GM23338 (cell line): Measurements from ENCODE around the gene KCNIP2. TPM values are rescaled to one million over a fixed set of nuclear protein-coding genes. Genes with fewer than 3 reads are reported as not detected.
A peak's percentile ranks its signal among the peaks of the same experiment; 100 is the strongest.

Experiments
- ATAC-seq: fragments of 200-7000 bp; cut with Tn5 transposase; 3 replicates; pipeline ENCODE4 v1.9.1; 2020
- DNase-seq: peaks from one replicate; pipeline ENCODE4 v3.0.0-alpha.2; 2015; ENCODE audit warnings: low spot score
- H2AFZ ChIP-seq: fragments of 200-600 bp; sonication (generic); 2 replicates; pipeline ENCODE4 v1.8.0; 2016; ENCODE audit warnings: antibody characterized with exemption, mild to moderate bottlenecking, moderate library complexity
- H3F3A ChIP-seq: fragments of 200-600 bp; sonication (generic); replicated peaks from 2 replicates; pipeline ENCODE4 v1.8.0; 2017; ENCODE audit warnings: antibody characterized with exemption, mixed run types, low read depth
- H3K27ac ChIP-seq: fragments of 200-600 bp; sonication (generic); 2 replicates; pipeline ENCODE4 v1.6.1; 2016; ENCODE audit warnings: low read depth
- H3K27me3 ChIP-seq: fragments of 200-600 bp; sonication (generic); 2 replicates; pipeline ENCODE4 v1.8.0; 2016; ENCODE audit warnings: mild to moderate bottlenecking, mixed run types, moderate library complexity; ENCODE audit not compliant: insufficient read depth
- H3K36me3 ChIP-seq: fragments of 200-600 bp; sonication (generic); 2 replicates; pipeline ENCODE4 v1.8.0; 2016; ENCODE audit warnings: mild to moderate bottlenecking; ENCODE audit not compliant: insufficient read depth
- H3K4me1 ChIP-seq: fragments of 200-600 bp; sonication (generic); 2 replicates; pipeline ENCODE4 v1.8.0; 2016; ENCODE audit warnings: mild to moderate bottlenecking, moderate library complexity; ENCODE audit not compliant: insufficient read depth
- H3K4me2 ChIP-seq: fragments of 200-600 bp; sonication (generic); 2 replicates; pipeline ENCODE4 v1.7.1; 2017; ENCODE audit warnings: mixed run types
- H3K4me3 ChIP-seq: fragments of 200-600 bp; sonication (generic); 2 replicates; pipeline ENCODE4 v1.6.1; 2016; ENCODE audit warnings: mixed run types
- H3K79me2 ChIP-seq: fragments of 200-600 bp; sonication (generic); replicated peaks from 2 replicates; pipeline ENCODE4 v1.8.0; 2017; ENCODE audit warnings: mild to moderate bottlenecking; ENCODE audit not compliant: insufficient read depth
- H3K9me2 ChIP-seq: fragments of 200-600 bp; sonication (generic); 2 replicates; pipeline ENCODE4 v1.8.0; 2017; ENCODE audit not compliant: insufficient read depth
- H4K20me1 ChIP-seq: fragments of 200-600 bp; sonication (generic); replicated peaks from 2 replicates; pipeline ENCODE4 v1.8.0; 2017; ENCODE audit warnings: mild to moderate bottlenecking; ENCODE audit not compliant: insufficient read depth
- H3K27ac Mint-ChIP-seq: 2 replicates; pipeline ENCODE4 v1.8.0; 2020; ENCODE audit warnings: inconsistent platforms, mild to moderate bottlenecking, moderate library complexity, mixed read lengths
- H3K27me3 Mint-ChIP-seq: 3 replicates; pipeline ENCODE4 v1.8.0; 2022; ENCODE audit warnings: low read depth, mild to moderate bottlenecking, moderate library complexity, mixed read lengths, inconsistent platforms; ENCODE audit not compliant: insufficient read depth, poor library complexity
- H3K36me3 Mint-ChIP-seq: 3 replicates; pipeline ENCODE4 v1.8.0; 2021; ENCODE audit warnings: low read depth, mild to moderate bottlenecking, inconsistent platforms, moderate library complexity, mixed read lengths
- H3K4me1 Mint-ChIP-seq: 3 replicates; pipeline ENCODE4 v1.8.0; 2020; ENCODE audit warnings: mild to moderate bottlenecking, inconsistent platforms, mixed read lengths
- H3K4me3 Mint-ChIP-seq: 3 replicates; pipeline ENCODE4 v1.8.0; 2021; ENCODE audit warnings: moderate library complexity, mild to moderate bottlenecking, inconsistent platforms, mixed read lengths
- H3K9me3 Mint-ChIP-seq: 3 replicates; pipeline ENCODE4 v1.8.0; 2020; ENCODE audit warnings: moderate library complexity, mild to moderate bottlenecking, inconsistent platforms, mixed read lengths
- CREB1 ChIP-seq: fragments of 250-450 bp; sonication (Bioruptor Pico); IDR thresholded peaks from 2 replicates; pipeline ENCODE4 v1.5.0; 2020; ENCODE audit warnings: low read depth, mild to moderate bottlenecking, moderate library complexity
- EZH2 ChIP-seq: fragments of 200-600 bp; sonication (generic); IDR thresholded peaks from one replicate; pipeline ENCODE4 v1.8.0; 2017; ENCODE audit warnings: antibody characterized with exemption, mild to moderate bottlenecking, low read depth; ENCODE audit not compliant: unreplicated experiment
- EZH2phosphoT487 ChIP-seq: fragments of 200-600 bp; sonication (generic); IDR thresholded peaks from one replicate; pipeline ENCODE4 v1.8.1; 2018; ENCODE audit warnings: antibody characterized with exemption; ENCODE audit not compliant: unreplicated experiment
- JUNB ChIP-seq: IDR thresholded peaks from one replicate; pipeline ENCODE4 v1.6.1; 2016; ENCODE audit warnings: antibody characterized with exemption; ENCODE audit not compliant: unreplicated experiment
- NANOG ChIP-seq: IDR thresholded peaks from 2 replicates; pipeline ENCODE4 v1.6.1; 2016; ENCODE audit warnings: antibody characterized with exemption, borderline replicate concordance
- POLR2AphosphoS5 ChIP-seq: IDR thresholded peaks from 2 replicates; pipeline ENCODE4 v1.6.1; 2016; ENCODE audit warnings: antibody characterized with exemption, low read depth
- STAT1 ChIP-seq: IDR thresholded peaks from one replicate; pipeline ENCODE4 v1.6.1; 2016; ENCODE audit warnings: antibody characterized with exemption; ENCODE audit not compliant: unreplicated experiment
- ZNF114 ChIP-seq: fragments of 250-450 bp; sonication (Bioruptor Pico); IDR thresholded peaks from 2 replicates; pipeline ENCODE4 v1.5.0; 2020; ENCODE audit warnings: mild to moderate bottlenecking, moderate library complexity
- ZNF331 ChIP-seq: fragments of 250-450 bp; sonication (Bioruptor Pico); IDR thresholded peaks from 2 replicates; pipeline ENCODE4 v1.5.0; 2020; ENCODE audit warnings: low read depth, mild to moderate bottlenecking, moderate library complexity
- polyA plus RNA-seq: library from polyadenylated mRNA; unstranded; fragments of >200 nt; fragmentation: Nextera tagmentation; extraction: Ambion mirVana; gene quantifications from 2 replicates; pipeline ENCODE4 v1.2.1, GENCODE V29; 2016
- total RNA-seq: library from RNA; depleted of rRNA; stranded (reverse); fragments of >200 nt; shearing (Covaris generic); gene quantifications from 2 replicates; pipeline ENCODE4 v1.2.3, GENCODE V29; 2014
- TF ChIP-seq, protein P1 (sequence below), 2 experiments: fragments of 200-600 bp in 1 of 2; sonication (generic) in 1 of 2; conservative IDR thresholded peaks; 2 replicates each; pipeline versions ENCODE4 v1.5.1 to v1.6.1; 2016 to 2017; ENCODE audit warnings: antibody characterized with exemption in 2 of 2, low read depth in 2 of 2, mild to moderate bottlenecking in 2 of 2, moderate library complexity in 1 of 2
- TF ChIP-seq, protein P2 (sequence below): fragments of 250-450 bp; sonication (Bioruptor Pico); IDR thresholded peaks from 2 replicates; pipeline ENCODE4 v1.5.0; 2020; ENCODE audit warnings: mild to moderate bottlenecking, moderate library complexity
- TF ChIP-seq, protein P3 (sequence below): IDR thresholded peaks from 2 replicates; pipeline ENCODE4 v1.6.1; 2016; ENCODE audit warnings: antibody characterized with exemption
- TF ChIP-seq, protein P4 (sequence below): IDR thresholded peaks from one replicate; pipeline ENCODE4 v1.6.1; 2018; ENCODE audit warnings: antibody characterized with exemption; ENCODE audit not compliant: unreplicated experiment

The KCNIP2 gene
- total and polyA plus RNA-seq, 2 experiments from 2014 or later = 2.2 to 2.6 TPM

DNA sequence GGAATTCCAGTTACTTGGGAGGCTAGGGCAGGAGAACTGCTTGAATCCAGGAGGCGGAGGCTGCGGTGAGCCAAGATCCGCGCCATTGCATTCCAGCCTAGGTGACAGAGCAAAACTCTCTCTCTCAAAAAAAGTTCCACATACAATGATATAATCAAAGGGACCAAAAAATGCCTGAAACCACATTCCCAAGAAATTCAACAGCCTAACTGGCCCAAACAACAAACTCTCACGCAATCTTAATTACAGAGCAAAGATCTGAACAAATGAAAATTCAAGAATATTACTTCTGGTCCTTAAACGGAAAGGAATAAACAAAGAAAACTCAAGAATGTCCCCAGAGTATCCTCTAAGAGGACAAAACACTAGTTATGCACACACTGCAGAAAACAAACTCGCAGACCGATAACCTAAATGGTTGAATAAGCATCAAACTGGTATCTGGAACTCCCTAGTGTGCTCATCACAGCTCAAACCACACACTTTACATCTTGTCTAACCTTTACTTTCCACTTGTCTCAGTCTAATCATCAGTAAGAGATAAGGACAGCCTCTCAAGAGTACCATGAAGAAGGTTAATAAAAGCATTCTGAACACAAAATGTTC is 29.0 kb downstream of the KCNIP2 start:
- Histone ChIP-seq H3K79me2 (peaks cover 86% of the 10 kb centered on the region), H3K4me2 (peak overlapping the region; percentile 91), H4K20me1 (peaks cover 67% of the 10 kb centered on the region), H3K27ac (no peak overlapping the region), H3K9me2 (no peaks in the 10 kb centered on the region), H3F3A (no peaks in the 10 kb centered on the region), H3K4me1 (peaks cover 24% of the 10 kb centered on the region), H3K36me3 (peaks cover 12% of the 10 kb centered on the region; the same call in 1 of the 2 replicates), H3K27me3 (no peaks in the 10 kb centered on the region), H2AFZ (no peak overlapping the region), H3K4me3 (peak overlapping the region; percentile 88)
- ATAC-seq (no peak), DNase-seq (no peak)
- peaks cover 6% of the 10 kb centered on the region for H3K27me3 Mint-ChIP-seq
- TF ChIP-seq, protein P1, sequence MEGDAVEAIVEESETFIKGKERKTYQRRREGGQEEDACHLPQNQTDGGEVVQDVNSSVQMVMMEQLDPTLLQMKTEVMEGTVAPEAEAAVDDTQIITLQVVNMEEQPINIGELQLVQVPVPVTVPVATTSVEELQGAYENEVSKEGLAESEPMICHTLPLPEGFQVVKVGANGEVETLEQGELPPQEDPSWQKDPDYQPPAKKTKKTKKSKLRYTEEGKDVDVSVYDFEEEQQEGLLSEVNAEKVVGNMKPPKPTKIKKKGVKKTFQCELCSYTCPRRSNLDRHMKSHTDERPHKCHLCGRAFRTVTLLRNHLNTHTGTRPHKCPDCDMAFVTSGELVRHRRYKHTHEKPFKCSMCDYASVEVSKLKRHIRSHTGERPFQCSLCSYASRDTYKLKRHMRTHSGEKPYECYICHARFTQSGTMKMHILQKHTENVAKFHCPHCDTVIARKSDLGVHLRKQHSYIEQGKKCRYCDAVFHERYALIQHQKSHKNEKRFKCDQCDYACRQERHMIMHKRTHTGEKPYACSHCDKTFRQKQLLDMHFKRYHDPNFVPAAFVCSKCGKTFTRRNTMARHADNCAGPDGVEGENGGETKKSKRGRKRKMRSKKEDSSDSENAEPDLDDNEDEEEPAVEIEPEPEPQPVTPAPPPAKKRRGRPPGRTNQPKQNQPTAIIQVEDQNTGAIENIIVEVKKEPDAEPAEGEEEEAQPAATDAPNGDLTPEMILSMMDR (conservative IDR thresholded peaks at IDR 0.05; ENCODE audit: low read depth in 2 of 2) = no peak
- no peak for TF ChIP-seq CREB1
- TF ChIP-seq, protein P2, sequence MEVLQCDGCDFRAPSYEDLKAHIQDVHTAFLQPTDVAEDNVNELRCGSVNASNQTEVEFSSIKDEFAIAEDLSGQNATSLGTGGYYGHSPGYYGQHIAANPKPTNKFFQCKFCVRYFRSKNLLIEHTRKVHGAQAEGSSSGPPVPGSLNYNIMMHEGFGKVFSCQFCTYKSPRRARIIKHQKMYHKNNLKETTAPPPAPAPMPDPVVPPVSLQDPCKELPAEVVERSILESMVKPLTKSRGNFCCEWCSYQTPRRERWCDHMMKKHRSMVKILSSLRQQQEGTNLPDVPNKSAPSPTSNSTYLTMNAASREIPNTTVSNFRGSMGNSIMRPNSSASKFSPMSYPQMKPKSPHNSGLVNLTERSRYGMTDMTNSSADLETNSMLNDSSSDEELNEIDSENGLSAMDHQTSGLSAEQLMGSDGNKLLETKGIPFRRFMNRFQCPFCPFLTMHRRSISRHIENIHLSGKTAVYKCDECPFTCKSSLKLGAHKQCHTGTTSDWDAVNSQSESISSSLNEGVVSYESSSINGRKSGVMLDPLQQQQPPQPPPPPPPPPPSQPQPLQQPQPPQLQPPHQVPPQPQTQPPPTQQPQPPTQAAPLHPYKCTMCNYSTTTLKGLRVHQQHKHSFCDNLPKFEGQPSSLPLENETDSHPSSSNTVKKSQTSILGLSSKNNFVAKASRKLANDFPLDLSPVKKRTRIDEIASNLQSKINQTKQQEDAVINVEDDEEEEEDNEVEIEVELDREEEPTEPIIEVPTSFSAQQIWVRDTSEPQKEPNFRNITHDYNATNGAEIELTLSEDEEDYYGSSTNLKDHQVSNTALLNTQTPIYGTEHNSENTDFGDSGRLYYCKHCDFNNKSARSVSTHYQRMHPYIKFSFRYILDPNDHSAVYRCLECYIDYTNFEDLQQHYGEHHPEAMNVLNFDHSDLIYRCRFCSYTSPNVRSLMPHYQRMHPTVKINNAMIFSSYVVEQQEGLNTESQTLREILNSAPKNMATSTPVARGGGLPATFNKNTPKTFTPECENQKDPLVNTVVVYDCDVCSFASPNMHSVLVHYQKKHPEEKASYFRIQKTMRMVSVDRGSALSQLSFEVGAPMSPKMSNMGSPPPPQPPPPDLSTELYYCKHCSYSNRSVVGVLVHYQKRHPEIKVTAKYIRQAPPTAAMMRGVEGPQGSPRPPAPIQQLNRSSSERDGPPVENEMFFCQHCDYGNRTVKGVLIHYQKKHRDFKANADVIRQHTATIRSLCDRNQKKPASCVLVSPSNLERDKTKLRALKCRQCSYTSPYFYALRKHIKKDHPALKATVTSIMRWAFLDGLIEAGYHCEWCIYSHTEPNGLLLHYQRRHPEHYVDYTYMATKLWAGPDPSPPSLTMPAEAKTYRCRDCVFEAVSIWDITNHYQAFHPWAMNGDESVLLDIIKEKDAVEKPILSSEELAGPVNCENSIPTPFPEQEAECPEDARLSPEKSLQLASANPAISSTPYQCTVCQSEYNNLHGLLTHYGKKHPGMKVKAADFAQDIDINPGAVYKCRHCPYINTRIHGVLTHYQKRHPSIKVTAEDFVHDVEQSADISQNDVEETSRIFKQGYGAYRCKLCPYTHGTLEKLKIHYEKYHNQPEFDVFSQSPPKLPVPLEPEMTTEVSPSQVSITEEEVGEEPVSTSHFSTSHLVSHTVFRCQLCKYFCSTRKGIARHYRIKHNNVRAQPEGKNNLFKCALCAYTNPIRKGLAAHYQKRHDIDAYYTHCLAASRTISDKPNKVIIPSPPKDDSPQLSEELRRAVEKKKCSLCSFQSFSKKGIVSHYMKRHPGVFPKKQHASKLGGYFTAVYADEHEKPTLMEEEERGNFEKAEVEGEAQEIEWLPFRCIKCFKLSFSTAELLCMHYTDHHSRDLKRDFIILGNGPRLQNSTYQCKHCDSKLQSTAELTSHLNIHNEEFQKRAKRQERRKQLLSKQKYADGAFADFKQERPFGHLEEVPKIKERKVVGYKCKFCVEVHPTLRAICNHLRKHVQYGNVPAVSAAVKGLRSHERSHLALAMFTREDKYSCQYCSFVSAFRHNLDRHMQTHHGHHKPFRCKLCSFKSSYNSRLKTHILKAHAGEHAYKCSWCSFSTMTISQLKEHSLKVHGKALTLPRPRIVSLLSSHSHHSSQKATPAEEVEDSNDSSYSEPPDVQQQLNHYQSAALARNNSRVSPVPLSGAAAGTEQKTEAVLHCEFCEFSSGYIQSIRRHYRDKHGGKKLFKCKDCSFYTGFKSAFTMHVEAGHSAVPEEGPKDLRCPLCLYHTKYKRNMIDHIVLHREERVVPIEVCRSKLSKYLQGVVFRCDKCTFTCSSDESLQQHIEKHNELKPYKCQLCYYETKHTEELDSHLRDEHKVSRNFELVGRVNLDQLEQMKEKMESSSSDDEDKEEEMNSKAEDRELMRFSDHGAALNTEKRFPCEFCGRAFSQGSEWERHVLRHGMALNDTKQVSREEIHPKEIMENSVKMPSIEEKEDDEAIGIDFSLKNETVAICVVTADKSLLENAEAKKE (CRISPR knock-in tag) = no peak
- TF ChIP-seq, protein P3, sequence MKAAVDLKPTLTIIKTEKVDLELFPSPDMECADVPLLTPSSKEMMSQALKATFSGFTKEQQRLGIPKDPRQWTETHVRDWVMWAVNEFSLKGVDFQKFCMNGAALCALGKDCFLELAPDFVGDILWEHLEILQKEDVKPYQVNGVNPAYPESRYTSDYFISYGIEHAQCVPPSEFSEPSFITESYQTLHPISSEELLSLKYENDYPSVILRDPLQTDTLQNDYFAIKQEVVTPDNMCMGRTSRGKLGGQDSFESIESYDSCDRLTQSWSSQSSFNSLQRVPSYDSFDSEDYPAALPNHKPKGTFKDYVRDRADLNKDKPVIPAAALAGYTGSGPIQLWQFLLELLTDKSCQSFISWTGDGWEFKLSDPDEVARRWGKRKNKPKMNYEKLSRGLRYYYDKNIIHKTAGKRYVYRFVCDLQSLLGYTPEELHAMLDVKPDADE = no peak
- no peak for TF ChIP-seq EZH2
- TF ChIP-seq JUNB = no peak
- TF ChIP-seq POLR2AphosphoS5 = no peak
- TF ChIP-seq STAT1 = no peak
- no peak for TF ChIP-seq ZNF114 (CRISPR knock-in tag)
- no peak for TF ChIP-seq EZH2phosphoT487
- TF ChIP-seq ZNF331 (CRISPR knock-in tag) = no peak
- TF ChIP-seq NANOG = no peak
- TF ChIP-seq, protein P4, sequence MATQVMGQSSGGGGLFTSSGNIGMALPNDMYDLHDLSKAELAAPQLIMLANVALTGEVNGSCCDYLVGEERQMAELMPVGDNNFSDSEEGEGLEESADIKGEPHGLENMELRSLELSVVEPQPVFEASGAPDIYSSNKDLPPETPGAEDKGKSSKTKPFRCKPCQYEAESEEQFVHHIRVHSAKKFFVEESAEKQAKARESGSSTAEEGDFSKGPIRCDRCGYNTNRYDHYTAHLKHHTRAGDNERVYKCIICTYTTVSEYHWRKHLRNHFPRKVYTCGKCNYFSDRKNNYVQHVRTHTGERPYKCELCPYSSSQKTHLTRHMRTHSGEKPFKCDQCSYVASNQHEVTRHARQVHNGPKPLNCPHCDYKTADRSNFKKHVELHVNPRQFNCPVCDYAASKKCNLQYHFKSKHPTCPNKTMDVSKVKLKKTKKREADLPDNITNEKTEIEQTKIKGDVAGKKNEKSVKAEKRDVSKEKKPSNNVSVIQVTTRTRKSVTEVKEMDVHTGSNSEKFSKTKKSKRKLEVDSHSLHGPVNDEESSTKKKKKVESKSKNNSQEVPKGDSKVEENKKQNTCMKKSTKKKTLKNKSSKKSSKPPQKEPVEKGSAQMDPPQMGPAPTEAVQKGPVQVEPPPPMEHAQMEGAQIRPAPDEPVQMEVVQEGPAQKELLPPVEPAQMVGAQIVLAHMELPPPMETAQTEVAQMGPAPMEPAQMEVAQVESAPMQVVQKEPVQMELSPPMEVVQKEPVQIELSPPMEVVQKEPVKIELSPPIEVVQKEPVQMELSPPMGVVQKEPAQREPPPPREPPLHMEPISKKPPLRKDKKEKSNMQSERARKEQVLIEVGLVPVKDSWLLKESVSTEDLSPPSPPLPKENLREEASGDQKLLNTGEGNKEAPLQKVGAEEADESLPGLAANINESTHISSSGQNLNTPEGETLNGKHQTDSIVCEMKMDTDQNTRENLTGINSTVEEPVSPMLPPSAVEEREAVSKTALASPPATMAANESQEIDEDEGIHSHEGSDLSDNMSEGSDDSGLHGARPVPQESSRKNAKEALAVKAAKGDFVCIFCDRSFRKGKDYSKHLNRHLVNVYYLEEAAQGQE = no peak
- H3K4me1 Mint-ChIP-seq = peaks cover 25% of the 10 kb centered on the region; the same call in 2 of the 3 replicates
- H3K4me3 Mint-ChIP-seq = peak overlapping the region; percentile 86
- no peaks in the 10 kb centered on the region; the same call in 2 of the 3 replicates for H3K9me3 Mint-ChIP-seq
- peaks cover 30% of the 10 kb centered on the region; the same call in 2 of the 3 replicates for H3K36me3 Mint-ChIP-seq
- H3K27ac Mint-ChIP-seq = peak overlapping the region; percentile 55; the same call in 1 of the 2 replicates
